HCT116 (cell line): Measurements from ENCODE around the gene CDC6. TPM values are rescaled to one million over a fixed set of nuclear protein-coding genes. Genes with fewer than 3 reads are reported as not detected.
"Not testable (repeated sequence)": the region's sequence is repeated elsewhere in the genome, so short reads cannot be mapped to it uniquely, and the experiment has no call there.

ENCODE experiments used
- ATAC-seq: fragments of 200-7000 bp; cut with Tn5 transposase; 2 replicates; pipeline ENCODE4 v1.9.1; 2020; ENCODE audit warnings: mild to moderate bottlenecking, moderate library complexity
- BruUV-seq: library from RNA; stranded (reverse); fragments of 400-500 nt; replicated peaks from 2 replicates; lab custom pipeline; 2021; lab: Mats Ljungman, UMichigan
- CTCF ChIA-PET: fragments of 300-600 bp; sonication (Branson Sonifier 250); formaldehyde crosslinking; loops from one replicate; lab custom pipeline; 2021; ENCODE audit warnings: antibody characterized with exemption; lab: Charles Lee
- POLR2A ChIA-PET: fragments of 300-600, 350-600 bp; sonication (Branson Sonifier 250); formaldehyde crosslinking; loops from one replicate; lab custom pipeline; 2021; ENCODE audit warnings: antibody characterized with exemption; lab: Charles Lee
- RAD21 ChIA-PET, 2 experiments: fragments of 300-600 bp; sonication (Branson Sonifier 250); formaldehyde crosslinking; loops; one replicate each; lab custom pipeline; 2023; ENCODE audit warnings: low total read pairs in 2 of 2; ENCODE audit not compliant: uncharacterized antibody in 2 of 2, unreplicated experiment in 2 of 2, low non-redundant PET in 1 of 2; lab: Charles Lee
- DNase-seq: peaks from one replicate; pipeline ENCODE4 v3.0.0-alpha.2; 2010; ENCODE audit warnings: low read depth, low spot score
- H2AFZ ChIP-seq: fragments of 200-600 bp; shearing (Covaris generic), sonication (generic); 2 replicates; pipeline ENCODE4 v1.6.1; 2017; ENCODE audit warnings: low read depth, mixed run types, mixed read lengths, antibody characterized with exemption, low read length; ENCODE audit not compliant: poor library complexity, severe bottlenecking
- H3K27ac ChIP-seq: 2 replicates; pipeline ENCODE4 v1.5.1; 2012; ENCODE audit warnings: low read depth, low read length
- H3K27me3 ChIP-seq: fragments of 200-600 bp; sonication (generic); 2 replicates; pipeline ENCODE4 v1.6.1; 2016; ENCODE audit warnings: mixed run types, low read length, mixed read lengths; ENCODE audit not compliant: insufficient read depth
- H3K36me3 ChIP-seq, 2 experiments: fragments of 200-500 bp in 1 of 2; fragments of 200-600 bp in 1 of 2; sonication (Bioruptor generic) in 1 of 2; sonication (generic) in 1 of 2; 2 replicates each; pipeline versions ENCODE4 v1.5.1 to v1.6.1; 2014 to 2016; ENCODE audit warnings: low read length in 2 of 2, inconsistent platforms in 1 of 2, mixed read lengths in 1 of 2, mixed run types in 1 of 2; ENCODE audit not compliant: insufficient read depth in 2 of 2, control insufficient read depth in 1 of 2
- H3K4me1 ChIP-seq, 2 experiments: fragments of 200-600 bp in 1 of 2; sonication (generic) in 1 of 2; 2 replicates each; pipeline versions ENCODE4 v1.5.1 to v1.6.1; 2012 to 2017; ENCODE audit warnings: low read length in 2 of 2, inconsistent platforms in 1 of 2, mild to moderate bottlenecking in 1 of 2, mixed read lengths in 1 of 2, mixed run types in 1 of 2, moderate library complexity in 1 of 2; ENCODE audit not compliant: insufficient read depth in 2 of 2, control insufficient read depth in 1 of 2
- H3K4me2 ChIP-seq: fragments of 200-600 bp; sonication (generic); 2 replicates; pipeline ENCODE4 v1.6.1; 2017; ENCODE audit warnings: mixed run types, low read length, mixed read lengths
- H3K4me3 ChIP-seq, 2 experiments: fragments of 200-600 bp in 1 of 2; sonication (generic) in 1 of 2; replicated peaks in 1 of 2; 2 replicates each; pipeline ENCODE4 v1.5.1; 2011 to 2016; ENCODE audit warnings: low read length in 2 of 2, control low read depth in 1 of 2, low read depth in 1 of 2, mild to moderate bottlenecking in 1 of 2, mixed read lengths in 1 of 2, mixed run types in 1 of 2
- H3K79me2 ChIP-seq: fragments of 200-600 bp; sonication (generic); 2 replicates; pipeline ENCODE4 v1.6.1; 2017; ENCODE audit warnings: mild to moderate bottlenecking, mixed run types, low read length, moderate library complexity, mixed read lengths; ENCODE audit not compliant: insufficient read depth
- H3K9ac ChIP-seq: fragments of 200-600 bp; sonication (generic); 2 replicates; pipeline ENCODE4 v1.6.1; 2016; ENCODE audit warnings: low read length, mixed read lengths
- H3K9me2 ChIP-seq: fragments of 200-600 bp; sonication (generic), shearing (Covaris generic); 2 replicates; pipeline ENCODE4 v1.6.1; 2017; ENCODE audit warnings: mixed run types, mild to moderate bottlenecking, moderate library complexity; ENCODE audit not compliant: insufficient read depth
- H3K9me3 ChIP-seq, 2 experiments: fragments of 200-500 bp in 1 of 2; fragments of 200-600 bp in 1 of 2; sonication (Bioruptor generic) in 1 of 2; sonication (generic) in 1 of 2; 2 replicates each; pipeline ENCODE4 v1.6.1; 2014 to 2017; ENCODE audit warnings: low read length in 2 of 2, mixed read lengths in 2 of 2, inconsistent platforms in 1 of 2, low read depth in 1 of 2, mild to moderate bottlenecking in 1 of 2, mixed run types in 1 of 2, moderate library complexity in 1 of 2; ENCODE audit not compliant: control insufficient read depth in 1 of 2, insufficient read depth in 1 of 2
- H4K20me1 ChIP-seq: fragments of 200-600 bp; sonication (generic), shearing (Covaris generic); 2 replicates; pipeline ENCODE4 v1.6.1; 2017; ENCODE audit warnings: mixed run types, mild to moderate bottlenecking, moderate library complexity; ENCODE audit not compliant: insufficient read depth
- ATF3 ChIP-seq: IDR thresholded peaks from 2 replicates; pipeline ENCODE4 v1.6.1; 2012
- CBX3 ChIP-seq: IDR thresholded peaks from 2 replicates; pipeline ENCODE4 v1.6.1; 2012; ENCODE audit warnings: low read depth
- CEBPB ChIP-seq: IDR thresholded peaks from 2 replicates; pipeline ENCODE4 v1.6.1; 2012; ENCODE audit warnings: low read depth
- EGR1 ChIP-seq: IDR thresholded peaks from 2 replicates; pipeline ENCODE4 v1.6.1; 2012; ENCODE audit warnings: low read depth
- ELF1 ChIP-seq: IDR thresholded peaks from 2 replicates; pipeline ENCODE4 v1.6.1; 2012; ENCODE audit warnings: low read depth, borderline replicate concordance
- EZH2phosphoT487 ChIP-seq: fragments of 200-600 bp; IDR thresholded peaks from 2 replicates; pipeline ENCODE4 v1.6.1; 2018; ENCODE audit warnings: antibody characterized with exemption, borderline replicate concordance
- JUND ChIP-seq: IDR thresholded peaks from 2 replicates; pipeline ENCODE4 v1.6.1; 2012
- MAX ChIP-seq: IDR thresholded peaks from 2 replicates; pipeline ENCODE4 v1.6.1; 2012
- POLR2AphosphoS5 ChIP-seq: IDR thresholded peaks from 2 replicates; pipeline ENCODE4 v1.6.1; 2011; ENCODE audit warnings: mild to moderate bottlenecking, low read depth, low read length, moderate library complexity
- RAD21 ChIP-seq: IDR thresholded peaks from 2 replicates; pipeline ENCODE4 v1.6.1; 2012; ENCODE audit warnings: low read depth, mild to moderate bottlenecking
- SIN3A ChIP-seq: IDR thresholded peaks from 2 replicates; pipeline ENCODE4 v1.6.1; 2012; ENCODE audit warnings: low read depth
- SRF ChIP-seq: IDR thresholded peaks from 2 replicates; pipeline ENCODE4 v1.6.1; 2012; ENCODE audit warnings: low read depth
- TCF7L2 ChIP-seq: IDR thresholded peaks from 2 replicates; pipeline ENCODE4 v1.7.0; 2011; ENCODE audit warnings: borderline replicate concordance, inconsistent platforms; ENCODE audit not compliant: insufficient read depth, insufficient read length; ENCODE audit errors: extremely low read depth
- YY1 ChIP-seq: IDR thresholded peaks from 2 replicates; pipeline ENCODE4 v1.6.1; 2011; ENCODE audit warnings: low read length, low read depth, moderate library complexity, mild to moderate bottlenecking; ENCODE audit not compliant: insufficient replicate concordance; ENCODE audit errors: extremely low read depth
- ZBTB33 ChIP-seq: IDR thresholded peaks from 2 replicates; pipeline ENCODE4 v1.6.1; 2011; ENCODE audit warnings: mild to moderate bottlenecking, low read length, moderate library complexity; ENCODE audit not compliant: insufficient replicate concordance; ENCODE audit errors: extremely low read depth
- ZNF274 ChIP-seq: fragments of 200-500 bp; sonication (Bioruptor generic); IDR thresholded peaks from 2 replicates; pipeline ENCODE4 v1.6.1; 2014; ENCODE audit warnings: mild to moderate bottlenecking, low read depth, low read length, inconsistent platforms
- intact Hi-C: fragments of 100-400 bp; cut with micrococcal nuclease; formaldehyde crosslinking; loops from 2 replicates; pipeline ENCODE4 v1.10.0; 2022
- total RNA-seq: library from RNA; stranded (reverse); gene quantifications from one replicate; pipeline ENCODE4 v1.2.1, GENCODE V29; 2021; ENCODE audit not compliant: unreplicated experiment

Gene CDC6
- total RNA-seq, 1 experiment from 2014 or later: 117 TPM

GRCh38 chr17:40303708-40304551, 16.3 kb downstream of the CDC6 start:
- Histone ChIP-seq H2AFZ (no peak overlapping the region), H3K9me2 (no peaks in the 10 kb centered on the region), H3K4me3 (no peak overlapping the region), H3K27me3 (no peaks in the 10 kb centered on the region), H3K36me3 (peaks cover 18 to 47% of the 10 kb centered on the region in 2 experiments), H3K9me3 (no peaks in the 10 kb centered on the region), H3K4me2 (no peak overlapping the region), H3K79me2 (peaks cover 19% of the 10 kb centered on the region), H3K4me1 (peaks cover 16 to 29% of the 10 kb centered on the region in 2 experiments; a peak in 3 of 4 replicates), H3K27ac (no peak overlapping the region), H3K9ac (no peak overlapping the region), H4K20me1 (peaks cover 11% of the 10 kb centered on the region; the same call in 1 of the 2 replicates)
- DNase-seq: no peak
- no TSS peak for BruUV-seq
- RAD21 ChIA-PET: interaction anchor here in 1 of 2 experiments (1.9 kb wide), 1 partner anchor 50 kb away, joined by 11 read pairs; no protein-coding TSS in a partner anchor
- TF ChIP-seq EZH2phosphoT487: no peak
- no peak for TF ChIP-seq ZBTB33
- no peak for TF ChIP-seq ZNF274
- TF ChIP-seq SIN3A: no peak
- TF ChIP-seq TCF7L2: no peak
- TF ChIP-seq MAX: no peak
- TF ChIP-seq POLR2AphosphoS5: no peak
- no peak for TF ChIP-seq SRF
- no peak for TF ChIP-seq YY1
- TF ChIP-seq CBX3: no peak
- TF ChIP-seq ATF3: no peak
- TF ChIP-seq RAD21: no peak
- no peak for TF ChIP-seq ELF1
- TF ChIP-seq EGR1: no peak
- TF ChIP-seq JUND: no peak
- TF ChIP-seq CEBPB: no peak
- POLR2A ChIA-PET: no interaction called here
- no peak for ATAC-seq
- CTCF ChIA-PET: interaction anchor here (1.2 to 10.5 kb wide), 5 partner anchors 8 to 231 kb away, joined by 3 to 107 read pairs (median 6); no protein-coding TSS in a partner anchor
- intact Hi-C loops: loop anchor here (1.0 to 5.0 kb wide), 3 partner anchors 51 to 228 kb away; partner anchors contain the start of gene TOP2A

GRCh38 chr17:40304552-40304863, 16.8 kb downstream of the CDC6 start:
- H3K9me3 ChIP-seq, H3K27ac ChIP-seq, H2AFZ ChIP-seq, RAD21 ChIA-PET, H3K9ac ChIP-seq, H3K4me3 ChIP-seq, ATAC-seq, H3K27me3 ChIP-seq, H3K4me2 ChIP-seq, H3K9me2 ChIP-seq, DNase-seq, POLR2A ChIA-PET, BruUV-seq: not testable (repeated sequence)
- Histone ChIP-seq H3K36me3 (peaks cover 18 to 41% of the 10 kb centered on the region in 2 experiments), H3K4me1 (peaks cover 21 to 34% of the 10 kb centered on the region in 2 experiments), H4K20me1 (peaks cover 11% of the 10 kb centered on the region; the same call in 1 of the 2 replicates), H3K79me2 (peaks cover 19% of the 10 kb centered on the region)
- CTCF ChIA-PET: interaction anchor here (1.3 to 10.5 kb wide), 3 partner anchors 12 to 230 kb away, joined by 3 to 107 read pairs (median 6); no protein-coding TSS in a partner anchor
- intact Hi-C loops: loop anchor here (5.0 kb wide), 2 partner anchors 113 to 228 kb away; partner anchors contain the start of gene TOP2A
